ENCODE data around the gene GPR162. TPM values are rescaled to one million over a fixed set of nuclear protein-coding genes. Genes with fewer than 3 reads are reported as not detected.

GPR162 gene
- total RNA-seq, 2 experiments from 2014 or later: not detected

GRCh38 chr12:6843118-6843902 is 21.7 kb downstream of the GPR162 start:
- peaks cover 26% of the 10 kb centered on the region for H3K36me3 Mint-ChIP-seq (ENCODE audit: low read depth)
- no peaks in the 10 kb centered on the region for H3K9me3 Mint-ChIP-seq
- ChIA-PET CTCF (interaction anchor here (0.7 to 2.5 kb wide), 4 partner anchors 9 to 26 kb away, joined by 3 to 17 read pairs (median 7); no protein-coding TSS in a partner anchor), POLR2A (interaction anchor here (0.6 to 2.5 kb wide), 5 partner anchors 9 to 26 kb away, joined by 3 to 10 read pairs (median 4); partner anchors contain the start of gene TPI1)
- peaks cover 4% of the 10 kb centered on the region for H3K4me1 Mint-ChIP-seq
- DNase-seq: no peak
- H3K4me3 Mint-ChIP-seq: no peak overlapping the region
- no peak overlapping the region for H3K27ac Mint-ChIP-seq
- no peaks in the 10 kb centered on the region for H3K27me3 Mint-ChIP-seq

DNA sequence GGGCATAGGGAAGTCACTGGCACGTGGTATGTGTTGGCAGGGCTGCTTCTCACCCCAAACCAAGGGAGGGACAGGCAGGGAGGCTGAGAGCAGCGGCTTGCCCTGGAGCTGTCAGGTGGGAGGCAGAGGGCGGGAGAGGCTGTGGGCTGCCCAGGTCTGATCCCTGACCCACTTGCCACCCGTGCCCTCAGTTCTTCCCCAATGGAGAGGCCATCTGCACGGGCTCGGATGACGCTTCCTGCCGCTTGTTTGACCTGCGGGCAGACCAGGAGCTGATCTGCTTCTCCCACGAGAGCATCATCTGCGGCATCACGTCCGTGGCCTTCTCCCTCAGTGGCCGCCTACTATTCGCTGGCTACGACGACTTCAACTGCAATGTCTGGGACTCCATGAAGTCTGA is 23.8 kb downstream of the GPR162 start:
- POLR2A ChIA-PET: interaction anchor here (1.2 to 2.5 kb wide), 3 partner anchors 11 to 21 kb away, joined by 3 to 10 read pairs (median 3); partner anchors contain the start of gene TPI1
- no peak overlapping the region for H3K4me3 Mint-ChIP-seq
- peaks cover 23% of the 10 kb centered on the region for H3K4me1 Mint-ChIP-seq
- CTCF ChIA-PET: interaction anchor here (0.6 to 2.5 kb wide), 3 partner anchors 9 to 165 kb away, joined by 3 to 8 read pairs (median 5); no protein-coding TSS in a partner anchor
- DNase-seq: no peak
- H3K27me3 Mint-ChIP-seq: no peaks in the 10 kb centered on the region
- H3K9me3 Mint-ChIP-seq: no peaks in the 10 kb centered on the region
- H3K27ac Mint-ChIP-seq: no peak overlapping the region
- H3K36me3 Mint-ChIP-seq (ENCODE audit: low read depth): peaks cover 41% of the 10 kb centered on the region

DNA sequence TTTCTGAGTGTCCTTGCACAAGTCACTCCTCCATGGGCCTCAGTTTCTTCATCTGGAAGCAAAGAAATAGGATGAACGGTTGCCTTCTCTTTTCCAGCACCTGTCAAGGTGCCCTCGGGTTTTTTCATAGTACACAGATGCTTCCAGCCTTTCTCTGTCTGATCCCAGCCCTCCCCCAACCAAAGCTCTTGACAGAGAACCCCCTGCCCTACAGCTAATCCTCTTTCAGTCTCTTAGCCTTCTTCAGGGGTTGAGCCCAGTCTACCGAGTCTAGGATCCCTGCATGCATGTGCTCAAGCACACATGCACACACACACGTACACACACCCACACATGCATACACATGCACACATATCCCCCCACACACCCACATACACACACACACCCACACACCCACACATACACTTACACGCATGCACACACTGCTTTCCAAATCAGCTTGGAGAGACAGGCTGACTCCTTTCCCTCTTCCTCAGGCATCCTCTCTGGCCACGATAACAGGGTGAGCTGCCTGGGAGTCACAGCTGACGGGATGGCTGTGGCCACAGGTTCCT is 24.8 kb downstream of the GPR162 start:
- no peaks in the 10 kb centered on the region for H3K9me3 Mint-ChIP-seq
- DNase-seq: no peak
- H3K27ac Mint-ChIP-seq: no peak overlapping the region
- peaks cover 28% of the 10 kb centered on the region for H3K4me1 Mint-ChIP-seq
- POLR2A ChIA-PET: no interaction called here
- no peak overlapping the region for H3K4me3 Mint-ChIP-seq
- no peaks in the 10 kb centered on the region for H3K27me3 Mint-ChIP-seq
- peaks cover 46% of the 10 kb centered on the region for H3K36me3 Mint-ChIP-seq (ENCODE audit: low read depth)
- CTCF ChIA-PET: interaction anchor here (0.6 kb wide), 1 partner anchor 166 kb away, joined by 3 read pairs; no protein-coding TSS in a partner anchor

DNA sequence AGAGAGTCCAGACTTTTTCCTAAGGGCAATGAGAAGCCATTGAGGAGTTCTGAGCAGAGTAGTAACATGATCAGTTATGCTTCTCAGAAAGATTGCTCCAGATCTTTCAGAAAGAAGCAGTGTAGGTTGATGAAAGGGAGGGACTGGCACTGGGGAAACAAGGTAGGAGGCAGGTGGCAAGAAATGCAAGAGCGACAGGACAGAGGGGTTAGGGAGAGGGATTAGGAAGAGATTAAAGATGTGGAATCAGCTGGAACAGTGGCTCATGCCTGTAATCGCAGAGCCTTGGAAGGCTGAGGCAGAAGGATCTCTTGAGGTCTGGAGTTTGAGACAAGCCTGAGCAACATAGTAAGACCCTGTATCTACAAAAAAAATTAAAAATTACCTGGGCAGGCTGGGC is 26.1 kb downstream of the GPR162 start:
- no peak for DNase-seq
- H3K9me3 Mint-ChIP-seq: no peaks in the 10 kb centered on the region
- peaks cover 30% of the 10 kb centered on the region for H3K4me1 Mint-ChIP-seq
- no peak overlapping the region for H3K4me3 Mint-ChIP-seq
- H3K27ac Mint-ChIP-seq: no peak overlapping the region
- POLR2A ChIA-PET: interaction anchor here (1.0 to 8.9 kb wide), 2 partner anchors 8 to 20 kb away, joined by 5 to 312 read pairs; partner anchors contain the start of genes SPSB2 and TPI1
- peaks cover 46% of the 10 kb centered on the region for H3K36me3 Mint-ChIP-seq (ENCODE audit: low read depth)
- CTCF ChIA-PET: interaction anchor here (1.4 kb wide), 1 partner anchor 12 kb away, joined by 9 read pairs; no protein-coding TSS in a partner anchor
- no peaks in the 10 kb centered on the region for H3K27me3 Mint-ChIP-seq

DNA sequence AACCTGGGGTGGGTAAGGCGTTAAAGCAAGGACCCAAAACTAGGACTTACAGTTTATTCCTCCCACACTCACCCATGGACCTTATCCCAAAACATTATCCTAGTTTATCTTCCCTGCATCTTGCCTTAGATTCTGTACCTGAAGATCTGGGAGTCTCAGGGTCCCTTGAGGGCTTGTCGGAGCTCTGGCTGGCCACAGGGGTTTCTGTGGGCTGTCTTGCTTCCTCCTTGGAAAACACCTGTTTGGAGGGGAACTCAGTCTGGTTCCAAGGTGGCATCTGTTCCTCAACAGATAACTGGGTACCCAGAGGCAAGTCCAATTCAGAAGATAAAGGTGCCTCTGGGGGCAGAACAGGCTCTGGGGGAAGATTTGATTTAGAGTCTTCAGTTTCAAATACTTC is 27.8 kb downstream of the GPR162 start:
- no peak for DNase-seq
- no peaks in the 10 kb centered on the region for H3K27me3 Mint-ChIP-seq
- ChIA-PET CTCF (interaction anchor here (1.4 to 8.6 kb wide), 3 partner anchors 13 to 19 kb away, joined by 9 to 161 read pairs (median 35); partner anchors contain the start of genes SPSB2 and TPI1), POLR2A (interaction anchor here (0.6 to 8.9 kb wide), 6 partner anchors 15 to 96 kb away, joined by 3 to 312 read pairs (median 45); partner anchors contain the start of genes CD4, MLF2, SPSB2 and TPI1)
- no peaks in the 10 kb centered on the region for H3K9me3 Mint-ChIP-seq
- peak overlapping the region; percentile 85 for H3K4me3 Mint-ChIP-seq
- H3K4me1 Mint-ChIP-seq: peaks cover 45% of the 10 kb centered on the region
- peaks cover 49% of the 10 kb centered on the region for H3K36me3 Mint-ChIP-seq (ENCODE audit: low read depth)
- peak overlapping the region; percentile 62 for H3K27ac Mint-ChIP-seq

- H3K36me3 Mint-ChIP-seq (ENCODE audit: low read depth): peaks cover 48% of the 10 kb centered on the region
- ChIA-PET POLR2A (interaction anchor here (0.6 to 8.9 kb wide), 9 partner anchors 16 to 161 kb away, joined by 3 to 312 read pairs (median 37); partner anchors contain the start of genes C12orf57, CD4, COPS7A and MLF2), CTCF (interaction anchor here (1.4 to 8.6 kb wide), 3 partner anchors 15 to 18 kb away, joined by 6 to 161 read pairs (median 35); partner anchors contain the start of genes SPSB2 and TPI1)
- H3K9me3 Mint-ChIP-seq: no peaks in the 10 kb centered on the region
- H3K27ac Mint-ChIP-seq: peak overlapping the region; percentile 73
- H3K27me3 Mint-ChIP-seq: no peaks in the 10 kb centered on the region
- DNase-seq: no peak
- peaks cover 50% of the 10 kb centered on the region for H3K4me1 Mint-ChIP-seq
- peak overlapping the region; percentile 85 for H3K4me3 Mint-ChIP-seq
Measured at GRCh38 chr12:6849976-6850560, 28.4 kb downstream of the GPR162 start.

DNA sequence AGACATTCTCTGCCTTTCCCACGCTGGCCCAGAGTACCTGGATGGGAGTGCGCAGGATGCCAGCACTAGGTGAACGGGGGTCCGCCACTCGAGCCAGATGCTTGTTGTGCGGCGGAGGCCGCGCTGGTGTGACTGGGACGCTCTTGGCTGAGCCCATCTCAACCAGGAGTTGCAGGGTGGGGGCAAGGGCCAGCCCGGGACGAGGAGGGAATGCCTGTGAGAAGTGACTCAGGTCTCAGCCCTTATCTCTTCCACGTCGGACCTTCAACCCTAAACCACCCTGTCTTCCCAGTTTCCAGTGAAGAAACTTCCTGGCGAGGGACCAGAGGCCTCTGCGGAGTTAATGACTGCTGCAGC is 29.2 kb downstream of the GPR162 start:
- Mint-ChIP-seq H3K9me3 (no peaks in the 10 kb centered on the region), H3K27ac (peak overlapping the region; percentile 100), H3K4me1 (peaks cover 50% of the 10 kb centered on the region), H3K36me3 (ENCODE audit: low read depth) (peaks cover 50% of the 10 kb centered on the region), H3K27me3 (no peaks in the 10 kb centered on the region), H3K4me3 (peak overlapping the region; percentile 85)
- POLR2A ChIA-PET: interaction anchor here (0.5 to 8.9 kb wide), 35 partner anchors 9 to 380 kb away, joined by 3 to 312 read pairs (median 9); partner anchors contain the start of genes C12orf57, C1RL, CD4 and COPS7A
- no peak for DNase-seq
- CTCF ChIA-PET: interaction anchor here (1.0 to 8.6 kb wide), 13 partner anchors 15 to 280 kb away, joined by 3 to 161 read pairs (median 6); partner anchors contain the start of genes C12orf57, COPS7A, ENO2 and MLF2

GRCh38 chr12:6851153-6851920 is 29.7 kb downstream of the GPR162 start, which contains the start of gene CDCA3:
Gene CDCA3, minus strand, starts transcription at chr12:6851286. Its CDS starts 334 bp downstream, at chr12:6850952.
- no peaks in the 10 kb centered on the region for H3K9me3 Mint-ChIP-seq
- CTCF ChIA-PET: interaction anchor here (0.6 to 8.6 kb wide), 18 partner anchors 16 to 281 kb away, joined by 3 to 161 read pairs (median 5); partner anchors contain the start of genes C12orf57, C1RL, COPS7A and ENO2

GRCh38 chr12:6851921-6852650 is 30.5 kb downstream of the GPR162 start, which contains the start of gene USP5:
Gene USP5, plus strand, starts transcription at chr12:6852150. Its CDS starts 30 bp downstream, at chr12:6852180.
- peak within 1 kb of the TSS; percentile 85 for H3K4me3 Mint-ChIP-seq
- peak within 1 kb of the TSS; percentile 100 for H3K27ac Mint-ChIP-seq
- H3K4me1 Mint-ChIP-seq: peaks cover 50% of the 10 kb centered on the region
- ChIA-PET CTCF (interaction anchor here (0.6 to 8.6 kb wide), 22 partner anchors 9 to 281 kb away, joined by 3 to 161 read pairs (median 4); partner anchors contain the start of genes C12orf57, C1RL, COPS7A and ENO2), POLR2A (interaction anchor here (0.7 to 8.9 kb wide), 50 partner anchors 9 to 405 kb away, joined by 3 to 312 read pairs (median 5); partner anchors contain the start of genes C12orf57, C1RL, CD4 and COPS7A)
- peak; percentile 99 for DNase-seq
- H3K36me3 Mint-ChIP-seq (ENCODE audit: low read depth): peaks cover 47% of the 10 kb centered on the region
- H3K9me3 Mint-ChIP-seq: no peaks in the 10 kb centered on the region
- no peaks in the 10 kb centered on the region for H3K27me3 Mint-ChIP-seq

More at GRCh38 chr12:6851153-6851920, 29.7 kb downstream of the GPR162 start, which contains the start of gene CDCA3:
- Mint-ChIP-seq H3K27me3 (no peaks in the 10 kb centered on the region), H3K4me1 (peaks cover 50% of the 10 kb centered on the region), H3K36me3 (ENCODE audit: low read depth) (peaks cover 50% of the 10 kb centered on the region), H3K27ac (peak within 1 kb of the TSS; percentile 100), H3K4me3 (peak within 1 kb of the TSS; percentile 85)
- DNase-seq: peak; percentile 95
- POLR2A ChIA-PET: interaction anchor here (0.5 to 8.9 kb wide), 49 partner anchors 9 to 381 kb away, joined by 3 to 312 read pairs (median 5); partner anchors contain the start of genes C12orf57, C1RL, CD4 and COPS7A

- Mint-ChIP-seq H3K27me3 (no peaks in the 10 kb centered on the region), H3K36me3 (ENCODE audit: low read depth) (peaks cover 47% of the 10 kb centered on the region), H3K4me3 (peak overlapping the region; percentile 85), H3K9me3 (no peaks in the 10 kb centered on the region), H3K27ac (peak overlapping the region; percentile 100), H3K4me1 (peaks cover 48% of the 10 kb centered on the region)
- ChIA-PET POLR2A (interaction anchor here (0.7 to 8.9 kb wide), 35 partner anchors 8 to 406 kb away, joined by 3 to 312 read pairs (median 12); partner anchors contain the start of genes C12orf57, C1RL, CD4 and COPS7A), CTCF (interaction anchor here (0.6 to 8.6 kb wide), 15 partner anchors 8 to 256 kb away, joined by 3 to 161 read pairs (median 5); partner anchors contain the start of genes C1RL, COPS7A, MLF2 and PTMS)
- DNase-seq: peak; percentile 79
Measured at GRCh38 chr12:6852651-6853354, 31.2 kb downstream of the GPR162 start.
